Stimulated activated CD8-positive, alpha-beta memory T cell treated with anti-CD3 and anti-CD28 coated beads, Interleukin-15, amount 100 ng/mL, for 4 hours (primary cell): ENCODE measurements around the gene SPINDOC.
A peak's percentile ranks its signal among the peaks of the same experiment; 100 is the strongest.
"Not testable (repeated sequence)": the region's sequence is repeated elsewhere in the genome, so short reads cannot be mapped to it uniquely, and the experiment has no call there.

Experiments
- DNase-seq, 2 donors: peaks; one replicate each; pipeline ENCODE4 v3.0.0-alpha.2; 2020; ENCODE audit warnings: low read depth in 2 of 2

Gene SPINDOC, protein sequence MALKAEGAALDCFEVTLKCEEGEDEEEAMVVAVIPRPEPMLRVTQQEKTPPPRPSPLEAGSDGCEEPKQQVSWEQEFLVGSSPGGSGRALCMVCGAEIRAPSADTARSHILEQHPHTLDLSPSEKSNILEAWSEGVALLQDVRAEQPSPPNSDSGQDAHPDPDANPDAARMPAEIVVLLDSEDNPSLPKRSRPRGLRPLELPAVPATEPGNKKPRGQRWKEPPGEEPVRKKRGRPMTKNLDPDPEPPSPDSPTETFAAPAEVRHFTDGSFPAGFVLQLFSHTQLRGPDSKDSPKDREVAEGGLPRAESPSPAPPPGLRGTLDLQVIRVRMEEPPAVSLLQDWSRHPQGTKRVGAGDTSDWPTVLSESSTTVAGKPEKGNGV

DNA sequence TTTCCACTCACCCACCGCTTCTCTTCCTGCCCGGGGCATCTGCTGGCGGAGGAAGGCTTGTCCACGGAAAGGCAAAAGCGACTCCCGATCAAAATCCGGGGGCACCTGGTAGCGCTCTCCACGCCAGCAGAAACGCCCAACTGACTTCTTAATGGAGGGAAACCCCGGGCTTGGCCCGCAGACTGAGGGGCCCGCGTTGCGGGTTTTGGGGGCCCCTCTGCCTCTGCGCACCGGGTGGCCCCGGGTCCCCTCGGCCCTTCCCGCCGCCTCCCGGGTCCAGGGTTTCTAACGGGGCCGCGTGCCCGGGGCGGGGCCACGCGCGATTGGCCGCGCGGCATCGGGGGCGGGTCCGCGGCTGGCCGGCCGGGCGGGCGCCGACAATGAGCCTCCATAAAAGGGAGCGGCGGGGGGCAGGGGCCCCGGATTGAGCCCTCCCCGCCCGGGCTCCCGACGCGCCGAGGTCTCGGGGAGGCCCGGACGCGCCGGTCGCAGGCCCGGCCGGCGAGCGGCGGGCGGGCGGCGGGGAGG is at the start of gene SPINDOC:
Gene SPINDOC, plus strand, starts transcription at position 422 of the 528 bp plus-strand sequence. CDS start 231 bp downstream, outside the sequence.
- peak in 1 of 2 donors; percentile 48 for DNase-seq

DNA sequence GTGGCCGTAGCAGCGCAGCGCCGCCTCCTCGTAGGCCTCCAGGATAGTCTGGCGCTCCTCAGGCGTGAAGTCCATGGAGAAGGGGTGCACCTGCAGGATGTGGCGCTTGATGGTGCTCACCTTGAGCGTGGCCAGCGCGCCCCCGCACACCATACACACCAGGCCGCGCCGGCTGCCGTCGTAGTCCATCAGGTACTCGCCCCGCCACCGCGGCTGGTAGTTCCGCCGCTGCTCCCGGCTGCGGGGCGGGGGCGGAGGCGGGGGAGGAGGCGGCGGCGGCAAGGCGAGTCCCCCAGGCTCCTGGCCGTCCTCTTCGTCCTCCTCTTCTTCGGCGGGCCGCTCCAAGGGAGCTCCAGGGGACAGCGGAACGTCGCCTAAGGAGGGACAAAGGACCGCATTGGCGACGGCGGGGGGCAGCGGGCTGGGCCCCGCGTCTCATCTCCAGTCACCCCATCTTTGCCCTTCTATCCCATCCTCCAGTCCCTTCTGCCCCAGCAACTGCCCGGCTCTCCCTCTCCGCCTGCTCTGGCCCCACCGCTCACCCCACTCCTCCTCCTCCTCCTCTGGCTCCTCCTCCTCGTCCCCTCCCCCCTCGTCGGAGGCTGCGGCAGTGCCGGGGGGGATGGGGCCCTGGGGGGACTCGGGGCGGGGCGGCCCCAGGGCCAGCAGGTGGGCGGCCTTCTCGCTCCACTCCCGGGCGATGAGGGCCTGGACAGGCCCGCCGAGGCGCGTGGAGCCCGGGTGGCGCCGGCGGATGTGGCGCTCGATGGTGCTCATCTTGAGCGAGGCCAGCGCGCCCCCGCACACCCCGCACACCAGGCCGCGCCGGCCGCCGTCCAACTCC is 49.5 kb upstream of the SPINDOC start:
- no peak for DNase-seq

DNA sequence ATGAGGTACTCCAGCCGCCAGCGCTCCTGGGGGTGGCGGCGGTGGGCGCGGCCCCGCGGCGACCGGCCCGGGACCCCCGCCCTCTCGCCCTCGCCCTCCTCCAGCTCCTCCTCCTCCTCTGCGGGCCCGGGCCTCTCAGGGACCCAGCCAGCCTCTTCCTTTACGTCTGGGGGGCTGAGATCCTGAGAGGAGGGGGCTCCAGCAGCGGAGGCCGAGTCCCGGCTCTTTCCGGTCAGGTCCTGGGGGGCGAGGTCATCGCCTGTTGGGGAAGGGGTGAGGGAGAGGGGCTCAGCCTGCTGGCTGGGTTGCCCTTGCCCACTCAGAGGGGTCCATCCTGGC is 48.9 kb upstream of the SPINDOC start:
- no peak for DNase-seq

DNA sequence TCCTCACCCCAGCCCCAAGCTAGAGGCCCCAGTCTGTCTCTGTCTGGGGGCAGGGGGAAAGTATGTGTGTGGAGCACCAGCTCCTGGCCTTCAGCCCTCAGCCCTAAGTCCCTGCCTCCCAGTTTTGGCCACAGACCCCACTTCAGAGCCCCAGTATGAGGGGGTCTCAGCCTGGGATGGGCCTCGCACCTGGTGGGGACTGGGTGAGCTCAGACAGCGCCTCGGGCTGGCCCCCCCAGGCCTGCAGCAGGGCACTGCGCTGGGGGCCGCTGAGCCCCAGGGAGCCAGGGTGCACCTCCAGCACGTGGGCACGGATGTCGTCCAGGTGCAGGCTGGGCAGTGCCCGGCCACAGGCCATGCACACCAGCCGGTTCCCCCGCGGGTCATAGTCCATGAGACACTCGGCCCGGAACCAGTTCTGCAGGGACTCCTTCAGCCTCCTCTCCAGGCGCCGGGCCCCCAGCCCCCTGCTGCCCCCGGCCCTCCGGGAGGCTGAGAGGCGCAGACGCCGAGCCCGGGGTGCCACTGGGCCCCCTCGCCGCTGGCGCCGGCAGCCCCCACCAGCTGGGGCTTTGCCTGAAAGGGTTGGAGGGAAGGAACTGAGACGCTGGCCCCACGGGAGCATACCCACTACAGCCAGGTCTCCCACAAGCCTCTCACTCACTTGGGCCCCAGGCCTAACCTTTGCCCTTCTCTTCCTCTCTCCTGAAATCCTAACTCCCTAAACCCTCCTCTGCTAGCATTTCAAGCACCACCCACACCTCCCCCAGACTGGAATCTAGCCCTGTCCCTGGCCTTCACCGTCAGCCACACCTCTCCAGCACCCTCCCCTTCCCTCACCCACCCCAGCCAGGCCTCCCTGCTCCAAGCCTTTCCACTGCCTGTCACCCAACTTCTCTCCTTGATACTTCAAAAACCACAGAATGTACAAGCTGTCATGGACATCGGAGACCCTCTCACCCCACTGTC is 48.3 kb upstream of the SPINDOC start:
- no peak for DNase-seq

DNA sequence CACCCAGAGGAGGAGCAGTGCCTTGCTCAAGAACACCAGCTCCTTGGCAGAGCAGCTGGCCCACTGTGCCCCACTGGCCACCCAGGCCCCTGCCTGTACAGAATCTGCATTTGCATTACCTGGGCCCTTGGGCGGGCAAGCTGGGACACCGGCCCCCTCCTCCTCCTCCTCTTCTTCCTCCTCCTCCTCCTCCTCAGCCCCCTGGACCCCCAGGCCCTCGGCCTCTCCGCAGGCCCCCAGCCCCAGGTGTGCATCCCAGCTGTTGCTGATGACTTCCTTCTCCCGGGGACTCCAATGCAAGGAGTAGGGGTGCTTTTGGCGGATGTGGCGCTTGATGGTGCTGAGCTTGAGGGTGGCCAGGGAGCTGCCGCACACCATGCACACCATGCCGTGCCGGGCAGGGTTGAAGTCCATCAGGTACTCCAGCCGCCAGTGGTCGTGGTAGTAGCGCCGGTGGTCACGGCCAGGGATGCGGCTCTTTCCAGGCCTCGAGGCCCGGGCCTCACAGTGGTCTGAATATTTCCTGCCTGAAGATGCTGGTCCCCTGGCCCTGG is 47.5 kb upstream of the SPINDOC start:
- DNase-seq: no peak

DNA sequence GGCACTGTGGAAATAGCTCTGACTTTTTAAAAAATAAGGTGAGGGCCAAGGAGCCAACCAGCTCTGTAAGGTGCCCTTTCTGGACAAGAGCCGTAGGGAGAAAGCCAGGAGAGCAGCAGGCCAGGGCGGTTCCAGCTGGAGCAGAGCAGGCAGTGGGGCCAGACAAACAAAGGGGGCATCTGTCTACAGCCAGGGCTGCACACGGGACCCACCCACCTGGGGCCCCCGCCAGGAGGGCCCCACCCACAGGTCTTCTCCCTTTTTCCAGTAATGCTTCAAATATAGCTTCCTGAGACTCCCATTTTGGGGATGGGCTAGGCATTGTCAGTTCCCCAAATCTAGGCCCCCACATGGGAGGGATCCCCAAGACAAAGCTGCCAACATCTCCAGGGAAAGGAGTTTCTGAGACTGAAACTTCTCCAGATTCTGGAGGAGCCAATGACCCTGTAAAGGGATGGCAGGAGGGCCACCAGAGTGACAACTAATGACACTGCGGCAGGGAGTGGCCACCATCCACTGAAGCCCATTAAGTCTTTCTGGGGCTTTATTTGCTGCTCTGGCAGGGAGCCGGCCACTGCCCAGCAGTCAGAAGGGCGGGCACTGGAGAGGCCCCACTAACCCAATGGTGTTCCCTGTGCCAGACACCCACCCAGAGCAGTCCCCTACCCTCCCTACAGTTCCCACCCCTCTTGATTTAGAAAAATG is 46.6 kb upstream of the SPINDOC start:
- no peak for DNase-seq

DNA sequence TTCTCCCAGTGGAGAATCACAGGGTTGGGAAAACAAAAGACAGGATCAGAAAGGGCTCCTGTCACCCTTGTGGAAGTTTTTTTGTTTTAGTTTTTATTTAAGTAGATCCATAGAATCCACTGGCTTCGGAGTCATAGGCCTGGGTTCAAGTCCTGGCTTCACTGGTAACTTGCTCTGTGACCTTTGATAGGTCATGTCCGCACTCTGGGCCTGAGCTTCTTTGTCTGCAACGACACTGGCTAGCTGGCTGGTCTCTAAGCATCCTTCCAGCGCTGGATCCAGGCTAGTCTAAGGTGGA is 46.0 kb upstream of the SPINDOC start:
- no peak for DNase-seq

DNA sequence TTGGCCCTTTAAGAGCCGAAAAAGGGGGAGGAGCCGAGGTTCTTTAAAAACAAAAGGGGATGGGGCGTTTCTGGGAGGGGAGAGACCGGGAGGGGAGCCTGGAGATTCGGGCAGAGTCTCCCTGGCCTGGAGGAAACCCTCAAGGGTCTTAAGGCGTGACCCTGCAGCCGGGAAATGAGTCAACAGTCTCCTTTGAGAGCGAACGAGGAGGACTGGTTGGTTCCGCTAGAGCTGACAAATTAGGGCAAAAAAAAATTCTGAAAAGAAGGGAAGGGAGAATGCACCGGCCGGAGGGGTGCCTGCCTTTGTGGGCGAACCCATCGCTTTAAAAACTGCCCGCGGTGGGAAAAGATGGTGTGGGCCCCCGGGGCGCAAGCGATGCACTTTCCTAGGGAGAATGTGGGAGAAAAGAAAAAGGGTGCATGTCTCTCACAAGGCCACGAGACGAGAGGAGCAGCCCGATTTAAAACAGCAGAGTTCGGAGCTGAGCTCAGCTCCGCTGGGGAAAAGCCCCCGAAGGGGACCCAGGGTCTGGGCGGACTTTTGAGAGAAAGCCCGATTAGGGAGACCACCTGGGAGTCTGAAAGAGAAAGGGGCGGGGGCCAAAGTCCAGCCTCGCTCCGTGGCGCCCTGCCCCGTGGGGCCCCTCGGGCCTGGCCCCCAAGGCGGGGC is 45.6 kb upstream of the SPINDOC start:
- DNase-seq: no peak

DNA sequence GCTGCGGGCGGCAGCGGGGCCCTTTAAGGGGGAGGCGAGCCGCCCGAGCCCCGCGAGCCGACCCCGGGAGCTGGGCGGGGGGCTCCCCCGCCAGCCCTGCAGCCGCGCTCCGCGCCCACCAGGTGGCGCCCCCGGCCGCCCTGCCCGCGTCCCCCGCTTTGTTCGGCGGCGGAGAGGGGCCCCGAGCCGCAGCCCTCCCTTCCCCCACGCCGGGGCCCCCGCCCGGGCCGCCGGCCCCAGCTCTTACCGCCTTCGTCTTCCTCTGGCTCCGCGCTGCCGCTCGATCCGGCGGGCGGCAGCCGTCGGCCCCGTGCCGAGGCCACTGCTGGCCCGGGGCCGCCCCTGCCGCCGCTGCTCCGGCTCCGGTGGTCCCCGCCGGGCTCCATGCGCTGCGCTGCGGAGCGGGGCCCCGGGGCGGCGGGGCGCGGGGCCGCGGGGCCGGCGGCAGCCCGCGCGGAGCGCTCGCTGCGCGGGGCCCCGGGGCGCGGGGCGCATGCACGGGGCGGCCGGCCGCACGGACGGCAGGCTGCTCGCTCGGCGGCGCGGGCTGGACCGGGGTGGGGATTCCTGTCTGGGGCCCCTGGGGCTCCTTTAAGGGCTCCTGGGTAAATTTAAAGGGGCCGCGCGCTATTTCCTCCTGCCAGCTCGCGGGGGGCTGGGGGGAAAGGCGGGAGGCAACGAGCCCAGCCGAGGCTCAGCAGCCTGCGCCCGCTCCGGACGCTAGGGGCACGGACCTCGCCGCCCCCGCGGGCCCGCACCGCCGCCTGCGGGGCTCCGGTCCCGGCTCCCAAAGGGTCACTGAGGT is 44.8 kb upstream of the SPINDOC start, which contains the start of gene ZFTA:
Gene ZFTA, minus strand, starts transcription at position 539 of the 805 bp plus-strand sequence. Its CDS starts 153 bp downstream, at position 386.
- peak; percentile 7 to 46 for DNase-seq

DNA sequence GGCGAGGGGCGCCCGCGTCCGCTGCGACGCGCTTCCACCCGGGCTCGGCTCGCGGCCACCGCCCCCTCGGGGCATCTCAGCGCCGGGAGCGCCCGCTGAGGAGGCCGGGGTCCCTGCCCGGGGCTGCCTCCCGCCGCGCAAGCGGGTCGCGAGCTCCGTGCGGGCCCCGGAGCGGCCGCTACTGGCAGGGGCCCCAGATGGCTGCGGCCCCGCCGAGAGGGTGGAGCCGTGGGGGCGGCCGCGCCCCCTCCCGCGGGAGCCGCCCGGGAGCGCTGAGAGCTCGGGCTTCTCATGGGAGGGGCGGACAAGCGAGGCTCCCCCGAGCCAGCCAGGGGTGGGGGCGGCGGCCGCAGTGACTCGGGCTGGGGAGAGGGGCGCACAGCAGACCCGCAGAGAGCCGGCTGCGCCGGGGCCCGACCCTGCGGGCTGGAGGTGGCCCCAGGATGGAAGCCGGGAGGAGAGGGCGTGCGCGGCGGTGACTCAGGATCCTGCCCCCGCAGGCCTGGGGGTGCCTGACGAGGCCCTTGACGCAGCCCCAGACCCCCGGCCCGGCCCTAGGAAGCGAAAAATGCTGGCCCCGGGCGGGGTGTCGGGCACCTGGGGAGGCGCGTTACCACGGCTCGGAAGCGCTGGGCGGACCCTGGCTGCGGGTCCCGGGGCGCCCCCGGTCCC is 44.1 kb upstream of the SPINDOC start:
- peak; percentile 12 to 26 for DNase-seq

DNA sequence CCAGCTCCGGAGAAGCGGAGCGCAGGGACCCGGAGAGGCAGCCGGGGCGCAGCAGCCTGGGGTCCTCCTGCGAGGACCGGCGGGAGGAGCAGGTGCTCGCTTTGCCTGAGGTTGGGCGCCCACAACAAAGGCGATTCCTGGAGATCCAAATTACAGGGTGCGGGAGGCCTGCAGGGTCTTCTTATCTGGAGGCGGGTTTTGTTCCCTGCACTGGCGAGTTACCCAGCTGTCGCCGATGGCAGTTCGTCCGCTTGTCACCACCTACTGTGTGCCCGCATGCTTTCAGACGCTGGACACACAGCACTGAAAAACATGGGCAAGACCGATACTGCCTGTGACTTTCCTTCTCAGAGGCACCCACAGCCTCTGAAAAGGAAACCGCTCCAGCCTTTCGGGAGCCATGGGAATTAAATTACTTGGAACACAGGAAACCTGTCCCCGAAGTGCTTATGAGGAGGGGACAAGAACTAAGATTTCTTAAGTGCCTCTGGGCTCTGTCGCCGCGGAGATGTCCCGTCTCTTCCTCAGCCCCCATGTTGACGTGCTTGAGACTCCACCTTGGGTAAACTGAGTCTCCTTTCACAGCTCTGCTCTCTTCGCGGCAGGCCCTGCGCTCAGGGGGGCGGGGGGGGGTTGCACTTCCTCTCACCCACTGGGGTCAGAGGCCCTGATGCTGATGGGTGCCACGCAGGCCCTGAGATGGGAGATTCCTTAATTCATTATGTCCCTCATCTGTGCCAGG is 43.4 kb upstream of the SPINDOC start:
- no peak for DNase-seq

DNA sequence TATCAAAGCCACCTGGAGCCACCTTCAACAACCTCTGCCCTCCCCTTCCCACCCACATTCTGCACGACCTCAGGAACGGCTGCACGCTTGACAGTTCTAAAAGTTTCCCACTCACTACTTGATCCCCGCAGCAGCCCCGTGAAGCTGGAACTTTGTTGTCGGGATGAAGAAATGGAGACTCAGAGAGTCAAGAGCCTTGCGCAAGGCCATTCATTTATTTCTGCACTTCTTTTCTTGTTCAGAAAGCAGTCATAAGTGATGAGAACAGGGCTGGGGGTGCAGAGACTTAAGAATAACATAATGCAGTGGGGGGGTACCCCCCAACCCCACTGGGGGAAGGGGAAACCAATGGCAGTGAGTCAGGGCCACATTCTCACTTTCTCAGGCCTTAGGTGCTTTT is 42.5 kb upstream of the SPINDOC start:
- DNase-seq: no peak

DNA sequence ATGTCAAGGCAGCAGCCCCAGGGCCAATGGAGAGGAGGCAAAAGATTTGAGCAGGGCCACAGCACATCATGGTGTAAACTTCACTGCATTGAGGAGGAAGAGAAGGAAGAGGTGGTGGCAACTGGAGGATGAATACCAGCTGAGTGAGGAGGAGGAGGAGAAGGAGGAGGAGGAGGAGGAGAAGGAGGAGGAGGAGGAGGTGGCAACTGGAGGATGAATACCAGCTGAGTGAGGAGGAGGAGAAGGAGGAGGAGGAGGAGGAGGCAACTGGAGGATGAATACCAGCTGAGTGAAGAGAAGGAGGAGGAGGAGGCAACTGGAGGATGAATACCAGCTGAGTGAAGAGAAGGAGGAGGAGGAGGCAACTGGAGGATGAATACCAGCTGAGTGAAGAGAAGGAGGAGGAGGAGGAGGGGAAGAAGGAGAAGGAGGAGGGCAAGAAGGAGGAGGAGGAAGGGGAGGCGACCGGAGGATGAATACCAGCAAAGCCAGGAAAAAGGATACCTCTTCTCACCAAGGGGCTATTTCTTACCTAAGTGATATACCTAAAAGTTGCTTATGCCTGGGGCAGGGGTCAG is 41.4 kb upstream of the SPINDOC start:
- not testable (repeated sequence) for DNase-seq

DNA sequence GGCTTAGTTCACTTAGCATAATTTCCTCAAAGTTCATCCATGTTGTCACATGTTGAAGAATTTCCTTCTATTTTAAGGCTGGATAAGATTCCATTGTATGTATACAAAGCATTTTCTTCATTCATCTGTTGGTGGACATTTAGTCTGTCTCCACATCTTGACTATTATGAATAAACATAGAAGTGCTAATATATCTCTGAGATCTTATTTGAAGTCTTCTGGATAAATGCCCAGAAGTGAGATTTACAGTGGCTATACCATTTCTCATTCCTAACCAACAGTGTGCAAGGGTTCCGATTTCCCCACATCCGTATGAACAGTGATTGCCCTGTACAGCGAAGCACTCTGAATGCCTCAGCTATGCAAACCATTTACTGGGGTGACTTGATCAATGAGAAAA is 38.1 kb upstream of the SPINDOC start:
- DNase-seq: no peak

DNA sequence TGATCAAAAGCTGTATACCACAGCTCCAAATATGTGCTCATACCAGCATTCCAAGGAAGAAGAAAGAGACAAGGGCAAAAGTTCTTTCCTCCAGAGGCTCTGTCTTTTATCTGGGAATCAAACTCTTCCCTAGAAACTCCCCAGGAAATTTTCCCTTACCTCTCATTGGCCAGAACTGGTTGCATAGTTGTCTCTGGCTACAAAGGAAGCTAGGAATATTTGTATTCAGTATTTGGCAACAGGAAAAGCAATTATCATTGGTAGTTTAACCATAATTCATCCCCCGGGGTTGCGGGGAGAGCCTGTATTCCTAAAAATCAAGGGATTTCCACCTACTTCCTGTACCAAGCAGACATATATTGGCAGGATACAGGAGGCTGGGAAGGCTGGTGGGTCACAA is 34.2 kb upstream of the SPINDOC start:
- no peak for DNase-seq

DNA sequence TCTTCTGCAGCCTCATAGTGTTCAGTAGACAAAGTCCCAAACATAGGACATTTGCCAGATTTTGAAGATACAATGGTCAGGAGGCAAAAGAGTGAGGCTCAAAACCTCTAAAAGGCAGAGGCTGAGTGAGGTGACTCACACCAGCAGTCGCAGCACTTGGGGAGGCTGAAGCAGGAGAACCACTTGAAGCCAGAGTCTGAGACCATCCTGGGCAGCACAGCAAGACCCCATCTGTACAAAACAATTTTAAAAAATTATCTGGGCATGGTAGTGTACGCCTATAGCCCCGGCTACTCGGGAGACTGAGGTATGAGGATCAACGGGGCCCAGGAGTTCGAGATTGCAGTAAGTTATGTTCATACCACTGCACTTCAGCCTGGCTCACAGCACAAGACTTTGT is 30.5 kb upstream of the SPINDOC start:
- no peak for DNase-seq

DNA sequence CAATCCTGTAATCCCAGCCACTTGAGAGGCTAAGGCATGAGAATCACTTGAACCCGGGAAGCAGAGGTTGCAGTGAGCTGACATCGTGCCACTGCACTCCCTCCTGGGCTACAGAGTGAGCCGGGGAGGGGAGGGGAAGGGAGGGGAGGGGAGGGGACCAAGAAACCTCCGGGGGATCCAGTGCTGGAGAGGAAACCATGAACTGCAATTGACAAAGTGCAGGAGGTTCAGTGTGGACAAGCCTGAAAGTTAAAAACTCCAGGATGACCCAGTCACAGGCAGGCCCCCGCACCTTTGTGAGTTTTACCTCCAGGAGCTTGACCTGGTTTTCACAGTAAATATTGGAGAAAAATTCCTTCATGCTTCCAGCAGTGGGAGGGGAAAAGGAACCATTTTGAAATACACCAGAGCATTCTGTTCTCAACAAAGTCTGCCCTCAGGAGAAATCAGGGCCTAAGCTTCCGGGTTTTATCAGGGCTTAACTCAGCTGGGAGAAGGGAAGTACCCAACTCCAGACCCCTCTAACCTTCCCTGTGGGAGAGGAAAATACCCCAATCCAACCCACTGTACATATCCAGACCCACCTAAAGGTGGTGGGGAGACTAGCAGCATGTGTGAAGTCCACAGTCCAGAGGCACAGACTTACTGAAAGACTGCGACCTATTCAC is 29.2 kb upstream of the SPINDOC start:
- no peak for DNase-seq
